ENCODE results near the gene TMED3.
"Not testable (repeated sequence)": the region's sequence is repeated elsewhere in the genome, so short reads cannot be mapped to it uniquely, and the experiment has no call there.

TMED3 gene

DNA sequence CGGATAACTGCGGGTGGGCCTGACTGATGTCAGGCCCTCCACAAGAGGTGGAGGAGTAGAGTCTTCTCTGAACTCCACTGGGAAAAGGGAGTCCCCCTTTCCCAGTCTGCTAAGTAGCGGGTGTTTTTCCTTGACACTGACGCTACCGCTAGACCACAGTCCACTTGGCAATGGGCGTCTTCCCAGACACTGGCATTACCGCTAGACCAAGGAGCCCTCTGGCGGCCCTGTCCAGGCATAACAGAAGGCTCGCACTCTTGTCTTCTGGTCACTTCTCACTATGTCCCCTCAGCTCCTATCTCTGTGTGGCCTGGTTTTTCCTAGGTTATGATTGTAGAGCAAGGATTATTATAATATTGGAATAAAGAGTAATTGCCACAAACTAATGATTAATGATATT, 9.1 kb downstream of the TMED3 start:
- not testable (repeated sequence) for DNase-seq

DNA sequence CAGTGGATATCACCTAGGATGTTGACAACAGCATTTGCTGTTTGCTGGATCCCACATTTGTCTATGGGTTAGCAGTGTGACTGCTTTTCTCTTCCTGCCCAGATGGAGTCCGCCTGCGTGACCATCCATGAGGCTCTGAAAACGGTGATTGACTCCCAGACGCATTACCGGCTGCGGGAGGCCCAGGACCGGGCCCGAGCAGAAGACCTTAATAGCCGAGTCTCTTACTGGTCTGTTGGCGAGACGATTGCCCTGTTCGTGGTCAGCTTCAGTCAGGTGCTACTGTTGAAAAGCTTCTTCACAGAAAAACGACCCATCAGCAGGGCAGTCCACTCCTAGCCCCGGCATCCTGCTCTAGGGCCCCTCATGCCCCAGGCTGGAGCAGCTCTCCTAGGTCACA, 11.0 kb downstream of the TMED3 start:
- DNase-seq = no peak

DNA sequence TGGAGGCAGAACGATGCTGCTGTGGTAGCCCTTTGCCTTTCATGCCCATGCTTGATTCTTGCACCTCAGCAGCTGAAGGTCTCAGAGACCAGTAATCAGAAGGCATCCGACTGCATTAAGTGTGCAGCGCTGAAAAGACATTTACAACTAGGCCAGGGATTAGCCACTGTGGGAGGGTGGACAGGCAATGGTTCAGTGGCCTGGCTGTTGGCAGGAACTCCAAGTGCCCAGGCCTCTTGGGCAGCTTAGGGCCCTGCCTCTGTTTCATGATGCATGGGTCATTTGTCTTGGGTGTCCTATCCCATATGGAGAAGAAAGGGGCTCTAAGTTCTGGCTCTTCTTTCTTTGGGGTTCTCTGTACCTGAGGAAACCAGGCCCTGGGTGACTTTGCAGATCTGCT, 11.4 kb downstream of the TMED3 start:
- DNase-seq = no peak

DNA sequence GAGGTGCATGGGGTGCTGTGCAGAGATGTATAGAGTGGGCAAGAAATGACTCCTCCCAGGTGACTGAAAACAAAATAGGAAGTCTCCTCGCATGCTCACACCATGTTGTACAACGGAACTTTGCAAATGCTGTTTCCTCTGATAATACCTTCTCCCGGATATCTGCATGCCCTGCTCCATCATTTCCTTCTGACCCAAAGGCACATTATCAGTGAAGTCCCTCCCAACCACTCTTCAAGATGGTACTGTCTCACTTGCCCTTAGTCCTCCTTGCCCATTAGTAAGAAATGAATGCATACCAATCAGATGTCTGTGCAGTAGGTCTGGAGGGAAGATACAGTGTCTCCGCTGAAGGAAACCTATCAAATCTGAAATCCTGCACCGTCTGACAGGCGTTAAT, 12.0 kb downstream of the TMED3 start:
- no peak for DNase-seq

DNA sequence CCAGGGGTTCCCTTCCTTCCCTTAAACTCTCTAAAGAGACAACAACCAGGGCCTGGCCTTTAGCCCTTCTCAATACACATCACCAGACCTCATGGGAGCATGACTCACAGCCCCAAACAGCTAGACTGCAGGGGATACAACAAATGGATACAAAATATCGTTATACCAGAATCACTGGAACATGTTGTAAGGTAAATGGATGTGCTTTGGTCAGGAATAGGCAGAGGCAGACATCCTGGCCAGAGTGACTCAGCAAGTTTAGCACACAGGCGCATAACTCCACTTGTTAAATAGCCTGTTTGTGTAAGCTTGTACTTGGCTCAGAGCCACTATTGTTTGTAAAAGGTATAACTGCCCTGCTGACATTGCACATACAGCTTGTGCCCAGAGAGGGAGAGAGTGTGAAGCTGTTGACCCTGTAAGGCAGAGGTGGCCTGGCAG, 18.3 kb downstream of the TMED3 start:
- DNase-seq = peak; percentile 41

DNA sequence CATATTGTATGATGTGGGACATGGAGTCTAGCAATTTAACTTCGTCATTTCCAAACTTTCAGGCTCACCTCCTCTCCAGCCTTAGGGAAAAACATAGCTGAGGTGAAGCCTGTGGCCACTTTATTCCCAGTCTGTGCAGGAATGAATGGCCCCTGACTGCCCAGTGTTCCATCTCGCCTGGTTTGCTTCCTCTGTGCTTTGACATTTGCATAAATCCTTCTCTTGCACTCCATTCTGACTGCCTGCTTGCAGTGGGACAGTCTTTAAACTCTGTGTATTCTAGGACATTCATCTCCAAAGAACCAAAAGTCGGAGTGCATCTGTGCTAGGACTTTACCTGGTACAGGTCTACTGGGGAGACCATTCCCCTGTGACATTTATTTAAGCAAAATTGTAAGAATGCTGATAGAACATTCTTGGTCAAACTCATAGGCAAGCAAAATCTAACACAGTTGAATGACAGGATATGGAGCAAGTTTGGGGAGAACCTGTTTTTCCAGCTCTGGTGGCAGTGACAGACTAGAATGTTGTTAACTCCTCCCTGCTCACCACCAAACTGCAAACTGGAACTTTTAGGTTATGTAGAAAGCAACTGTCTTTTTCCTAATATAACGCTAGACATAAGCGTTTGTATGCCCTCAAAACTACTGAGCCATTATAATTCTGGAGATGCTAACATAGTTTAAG, 22.1 kb downstream of the TMED3 start:
- DNase-seq = no peak

DNA sequence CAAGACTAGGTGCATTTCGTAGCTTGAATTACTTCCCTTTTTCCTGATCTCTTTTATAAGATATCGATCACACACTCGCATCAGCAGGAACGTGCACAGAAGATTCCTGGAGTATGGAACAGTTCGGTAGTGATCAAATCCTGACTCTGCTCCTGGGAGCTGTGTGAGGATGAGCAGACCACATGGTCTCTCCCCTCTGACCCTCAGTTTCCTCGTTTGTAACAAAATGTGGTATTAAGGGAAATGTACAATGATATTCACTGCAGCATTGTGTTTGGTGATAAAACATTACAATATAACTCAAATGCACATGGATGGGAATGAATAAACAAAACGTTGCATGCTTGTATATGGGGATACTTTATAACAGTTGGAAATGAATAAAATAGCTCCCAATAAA, 26.7 kb downstream of the TMED3 start:
- no peak for DNase-seq

DNA sequence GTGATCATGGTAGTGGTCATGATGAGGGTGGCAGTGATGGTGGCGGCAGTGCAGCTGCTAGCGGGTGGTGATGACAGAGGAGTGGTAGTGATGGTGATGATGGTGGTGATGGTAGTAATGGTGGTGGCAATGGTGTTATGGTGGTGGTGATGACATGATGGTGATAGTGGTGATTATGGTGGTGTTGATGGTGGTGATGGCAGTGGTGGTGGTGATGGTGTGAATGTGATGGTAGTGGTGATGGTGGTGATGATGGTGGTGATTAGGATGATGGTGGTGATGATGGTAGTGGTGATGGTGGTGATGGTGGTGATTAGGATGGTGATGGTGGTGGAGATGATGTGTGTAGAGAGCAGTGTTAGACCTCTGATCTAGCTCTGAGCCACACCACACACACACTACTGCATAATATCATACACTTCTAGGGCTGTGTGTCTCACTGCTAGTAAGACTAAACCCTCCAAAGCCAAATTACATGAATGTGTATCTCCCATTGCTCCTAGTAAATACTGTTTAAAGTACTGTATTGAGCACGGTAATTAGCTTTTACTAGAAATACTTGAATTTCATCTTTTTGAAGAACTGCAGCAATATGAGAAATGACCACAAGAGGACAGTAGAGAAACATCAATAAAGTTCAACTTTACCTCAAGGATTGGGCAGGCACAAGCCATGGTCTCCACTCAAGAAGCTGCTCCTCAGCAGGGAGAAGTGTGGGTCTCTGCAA, 28.8 kb downstream of the TMED3 start:
- DNase-seq = peak; percentile 49

DNA sequence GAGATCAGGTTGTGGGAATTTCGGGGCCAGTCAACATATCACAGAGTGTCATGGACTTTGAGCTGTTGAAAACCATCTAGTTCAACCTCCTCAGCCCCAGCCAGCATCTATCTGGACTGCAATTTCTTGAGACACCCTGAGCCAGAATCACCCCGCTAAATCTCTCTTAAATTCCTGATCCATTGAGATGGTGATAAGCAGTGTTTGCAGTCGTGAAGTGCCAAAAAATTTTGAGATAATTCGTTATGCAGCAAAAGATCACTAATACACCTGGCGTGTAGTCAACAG, 29.3 kb downstream of the TMED3 start:
- DNase-seq = no peak

DNA sequence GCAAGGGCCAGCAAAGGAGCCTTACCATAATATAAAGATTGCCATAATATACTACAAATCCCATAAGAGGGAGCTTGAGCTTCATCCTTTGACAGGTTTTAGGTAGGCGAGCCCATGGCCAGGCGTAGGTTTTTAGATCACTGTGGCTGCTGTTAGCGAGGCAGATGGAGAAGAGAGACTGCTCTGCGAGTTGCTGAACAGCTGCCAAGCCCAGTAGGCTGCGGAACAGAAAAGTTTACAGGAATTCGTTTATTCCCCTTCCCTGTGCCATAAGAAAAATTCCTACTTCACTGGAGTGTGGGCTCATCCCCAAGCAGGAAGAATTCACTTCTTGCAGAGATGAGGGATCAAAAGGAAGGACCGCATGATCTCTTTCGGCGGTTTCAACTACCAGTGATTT, 30.5 kb downstream of the TMED3 start:
- DNase-seq = peak; percentile 37

DNA sequence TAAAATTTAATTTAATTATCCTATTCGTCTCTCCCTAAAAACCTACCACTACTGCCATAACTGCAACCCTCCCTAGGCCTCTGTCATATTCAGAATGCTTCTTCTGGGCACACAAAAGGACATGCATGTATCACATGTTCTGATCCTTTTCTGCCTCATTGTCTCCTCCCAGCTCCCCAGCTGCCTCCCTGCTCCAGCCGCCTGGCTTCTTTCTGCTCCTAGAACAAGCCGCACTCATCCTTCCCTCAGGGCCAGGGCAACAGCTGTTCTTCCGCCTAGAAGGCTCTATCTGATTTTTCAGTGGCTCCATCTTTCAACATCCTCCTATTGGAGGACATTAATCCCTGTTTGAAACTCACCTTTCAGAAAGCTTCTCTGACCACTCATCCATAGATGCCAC, 38.6 kb downstream of the TMED3 start:
- DNase-seq = no peak

DNA sequence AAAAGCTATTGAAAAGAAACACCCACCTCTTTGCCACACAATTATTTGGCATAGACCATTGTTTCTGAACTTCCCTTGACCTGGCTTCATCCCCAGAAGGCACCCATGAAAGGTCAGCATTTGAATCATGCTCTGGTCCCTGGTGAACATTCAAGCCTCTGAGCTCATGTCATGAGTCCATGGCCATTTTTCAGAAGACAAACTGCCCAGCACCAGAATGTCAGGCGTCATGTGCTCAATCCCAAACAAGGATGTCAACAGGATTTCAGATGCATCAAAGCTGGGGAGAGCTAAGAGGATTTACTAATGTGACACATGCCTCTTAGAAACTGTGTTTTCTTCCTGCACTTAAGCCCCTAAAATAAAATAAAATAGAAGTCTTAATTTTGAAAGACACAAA, 41.3 kb downstream of the TMED3 start:
- no peak for DNase-seq

DNA sequence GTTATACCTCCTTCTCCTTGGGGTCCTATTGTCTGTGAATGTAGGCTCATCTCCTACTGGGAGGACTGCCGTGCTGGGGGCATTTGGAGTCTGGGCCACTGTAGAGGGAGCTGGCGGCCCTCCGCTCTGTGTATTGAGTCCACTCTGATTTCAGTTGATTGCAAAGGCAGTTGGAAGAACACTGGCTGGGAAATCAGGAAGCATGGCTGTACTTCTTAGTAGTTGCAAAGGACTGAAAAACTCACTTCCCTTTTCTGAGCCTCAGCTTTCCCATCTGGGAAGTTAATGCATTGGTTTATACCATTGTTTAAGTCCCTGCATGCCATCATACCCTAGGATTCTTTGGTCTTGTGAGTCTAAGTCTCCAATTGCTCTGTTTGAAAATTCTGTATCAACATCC, 46.7 kb downstream of the TMED3 start:
- DNase-seq = no peak

DNA sequence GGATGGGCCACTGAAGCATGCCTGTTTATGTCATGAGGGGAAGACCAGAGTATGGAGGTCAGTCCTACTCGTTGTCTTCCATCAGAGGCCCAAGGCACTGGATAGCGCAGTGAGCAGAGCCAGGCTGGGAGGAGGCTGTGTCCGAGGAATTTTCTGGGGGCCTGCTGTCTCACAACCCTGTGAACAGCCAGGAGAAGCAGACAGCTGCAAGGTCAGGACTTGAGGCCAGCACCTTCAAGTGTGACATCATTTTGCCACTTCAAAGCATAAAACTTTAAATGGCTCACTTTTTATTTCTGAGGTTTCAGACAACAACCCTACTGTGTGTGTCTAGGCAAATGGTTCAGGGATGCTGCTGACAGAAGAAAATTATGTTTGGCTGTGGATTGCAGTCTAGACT, 47.2 kb downstream of the TMED3 start:
- DNase-seq = no peak

DNA sequence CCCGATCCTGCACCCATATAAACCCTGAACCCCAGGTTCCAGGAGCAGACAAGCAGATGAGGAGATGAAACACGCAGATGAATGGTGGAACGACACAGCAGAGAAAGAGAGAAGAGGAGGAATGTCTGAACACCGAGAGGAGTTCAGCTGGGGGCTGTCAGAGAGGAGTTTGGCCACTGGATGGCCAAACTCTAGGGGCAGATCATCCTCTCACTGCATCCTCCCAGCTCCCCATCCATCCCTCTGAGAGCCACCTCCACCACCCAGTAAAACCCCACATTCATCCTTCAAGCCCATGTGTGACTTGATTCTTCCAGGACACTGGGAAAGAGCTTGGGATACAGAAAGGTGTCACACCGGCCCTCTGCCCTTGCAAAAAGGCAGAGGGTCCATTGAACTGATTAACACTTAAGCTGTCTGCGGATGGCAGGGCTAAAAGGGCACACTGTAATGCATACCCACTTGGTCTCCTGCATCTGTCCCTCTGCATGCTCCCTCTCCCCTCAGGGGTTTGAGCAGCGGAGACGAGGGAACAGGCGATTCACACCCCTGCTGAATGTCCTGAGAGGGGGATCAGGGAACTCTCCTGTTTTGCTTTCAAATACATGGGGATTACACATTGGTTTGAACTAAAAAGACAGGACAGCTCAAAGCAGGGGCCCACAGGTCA, 53.8 kb downstream of the TMED3 start:
- no peak for DNase-seq

DNA sequence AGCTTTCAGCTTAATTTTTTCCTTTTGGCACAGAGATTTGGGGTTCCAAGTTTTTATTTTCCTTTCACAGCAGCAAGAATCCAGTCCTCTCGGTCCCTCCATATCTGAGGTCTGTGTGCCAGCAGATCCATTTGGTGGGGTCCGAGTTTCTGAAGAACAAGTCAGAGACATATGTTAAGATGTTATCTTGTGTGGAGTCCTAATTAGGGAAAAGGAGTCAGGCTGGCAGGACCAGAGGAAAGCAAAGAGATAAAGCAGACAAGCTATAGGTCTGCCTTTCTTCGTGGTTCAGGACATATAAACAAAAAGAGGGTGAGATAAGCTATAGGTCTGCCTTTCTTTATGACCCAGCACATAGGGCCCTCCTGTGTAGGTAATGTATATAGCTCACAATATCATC, 54.9 kb downstream of the TMED3 start:
- DNase-seq = no peak

DNA sequence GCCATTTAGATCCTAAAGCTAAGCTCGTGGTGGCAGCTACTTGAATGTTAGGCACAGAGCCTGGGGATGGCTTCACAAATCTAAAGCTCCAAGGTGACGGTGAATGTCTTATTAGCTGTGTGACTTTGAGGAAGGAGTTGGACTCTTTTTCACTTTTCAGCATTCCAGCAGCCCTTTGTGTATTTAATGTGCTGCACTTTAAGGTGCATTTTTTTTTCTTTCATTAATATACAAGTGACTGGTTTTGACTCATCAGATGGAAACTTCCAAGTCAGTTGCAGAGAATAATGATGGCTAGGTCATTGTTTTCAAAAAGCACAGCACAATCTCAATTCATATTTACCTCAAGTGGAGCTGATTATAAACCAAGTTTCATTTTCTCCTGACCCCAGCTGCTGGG, 55.8 kb downstream of the TMED3 start:
- DNase-seq = no peak

DNA sequence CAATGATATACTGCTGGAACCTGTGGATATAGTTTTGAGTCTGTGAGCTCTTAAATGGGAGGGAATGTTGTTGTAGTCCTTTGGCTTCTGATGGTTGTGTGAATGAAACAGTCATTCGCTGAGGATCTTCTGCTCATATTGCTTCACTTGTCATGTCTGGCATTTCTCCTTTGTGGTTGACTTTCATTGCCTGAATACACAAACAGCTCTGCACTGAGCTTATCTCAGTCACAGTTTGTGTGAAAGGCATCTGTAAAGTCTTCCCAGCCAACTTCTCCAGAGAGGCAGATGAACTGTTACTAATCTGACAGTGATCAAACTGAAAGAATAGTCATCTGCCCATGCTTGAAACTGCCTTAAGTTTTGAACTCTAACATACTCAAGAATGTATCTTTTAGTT, 59.8 kb downstream of the TMED3 start:
- peak; percentile 27 for DNase-seq

DNA sequence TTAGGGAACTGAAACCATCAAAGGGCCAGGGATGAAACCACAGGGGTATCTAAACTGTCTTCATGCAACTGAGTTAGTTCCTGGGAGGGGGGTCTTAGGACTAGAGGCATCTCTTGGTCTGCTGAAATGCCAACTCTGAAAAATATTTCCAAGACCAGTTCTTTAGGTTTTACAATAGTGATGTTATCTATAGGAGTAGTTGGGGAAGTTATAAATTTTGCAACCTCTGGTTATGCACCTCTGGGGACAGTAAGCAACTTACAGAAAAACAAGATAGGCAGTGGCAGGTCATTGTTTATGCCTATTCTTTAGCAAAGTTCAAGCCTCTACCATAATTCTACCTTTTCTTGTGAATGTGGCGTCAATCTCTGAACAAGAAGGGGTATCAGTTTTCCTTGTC, 60.7 kb downstream of the TMED3 start:
- no peak for DNase-seq

DNA sequence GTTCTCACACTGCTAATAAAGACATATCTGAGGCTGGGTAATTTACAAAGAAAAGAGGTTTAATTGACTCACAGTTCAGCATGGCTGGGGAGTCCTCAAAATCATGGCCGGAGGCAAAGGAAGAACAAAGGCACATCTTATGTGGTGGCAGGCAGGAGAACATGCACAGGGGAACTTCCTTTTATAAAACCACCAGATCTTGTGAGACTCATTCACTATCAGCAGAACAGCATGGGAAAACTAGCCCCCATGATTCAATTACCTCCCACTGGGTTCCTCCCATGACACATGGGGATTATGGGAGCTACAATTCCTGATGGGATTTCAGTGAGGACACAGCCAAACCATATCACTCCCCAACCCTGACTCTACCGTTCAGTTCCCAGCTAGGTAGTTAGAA, 61.5 kb downstream of the TMED3 start:
- no peak for DNase-seq
